ENCODE measurements around the gene SRRM5. TPM values are rescaled to one million over a fixed set of nuclear protein-coding genes. Genes with fewer than 3 reads are reported as not detected.

SRRM5 gene
- total RNA-seq, 1 experiment from 2014 or later, result 0.70 TPM

- H3K4me1 ChIP-seq (ENCODE audit: insufficient read depth, low read length), result no peaks in the 10 kb centered on the region; the same call in none of the 2 replicates
- WGBS (ENCODE audit: extremely low coverage, insufficient read length, low lambda C conversion rate), result no CpG with 5 or more reads among the region's 35 CpGs
- no peak overlapping the region for H3K27ac ChIP-seq (ENCODE audit: insufficient read length, low read depth, low read length)
- H3K4me2 ChIP-seq (ENCODE audit: insufficient read depth, insufficient read length, low read length), result no peak overlapping the region
- TF ChIP-seq, protein P1, sequence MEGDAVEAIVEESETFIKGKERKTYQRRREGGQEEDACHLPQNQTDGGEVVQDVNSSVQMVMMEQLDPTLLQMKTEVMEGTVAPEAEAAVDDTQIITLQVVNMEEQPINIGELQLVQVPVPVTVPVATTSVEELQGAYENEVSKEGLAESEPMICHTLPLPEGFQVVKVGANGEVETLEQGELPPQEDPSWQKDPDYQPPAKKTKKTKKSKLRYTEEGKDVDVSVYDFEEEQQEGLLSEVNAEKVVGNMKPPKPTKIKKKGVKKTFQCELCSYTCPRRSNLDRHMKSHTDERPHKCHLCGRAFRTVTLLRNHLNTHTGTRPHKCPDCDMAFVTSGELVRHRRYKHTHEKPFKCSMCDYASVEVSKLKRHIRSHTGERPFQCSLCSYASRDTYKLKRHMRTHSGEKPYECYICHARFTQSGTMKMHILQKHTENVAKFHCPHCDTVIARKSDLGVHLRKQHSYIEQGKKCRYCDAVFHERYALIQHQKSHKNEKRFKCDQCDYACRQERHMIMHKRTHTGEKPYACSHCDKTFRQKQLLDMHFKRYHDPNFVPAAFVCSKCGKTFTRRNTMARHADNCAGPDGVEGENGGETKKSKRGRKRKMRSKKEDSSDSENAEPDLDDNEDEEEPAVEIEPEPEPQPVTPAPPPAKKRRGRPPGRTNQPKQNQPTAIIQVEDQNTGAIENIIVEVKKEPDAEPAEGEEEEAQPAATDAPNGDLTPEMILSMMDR (conservative IDR thresholded peaks at IDR 0.05), result no peak
- no peak overlapping the region for H2BK15ac ChIP-seq (ENCODE audit: low read depth, low read length)
- H2AFZ ChIP-seq (ENCODE audit: low read length), result no peak overlapping the region
- no peak overlapping the region for H3K56ac ChIP-seq (ENCODE audit: insufficient read length, low read depth, low read length)
- H3K27ac Mint-ChIP-seq, result peak overlapping the region; percentile 49 to 82 (median 69); a peak in 5 of 7 replicates
- H2BK5ac ChIP-seq (ENCODE audit: insufficient read length, low read length), result no peak overlapping the region
- H3K9me3 ChIP-seq (ENCODE audit: control insufficient read depth, low read depth, low read length), result no peaks in the 10 kb centered on the region
- no peak overlapping the region for H2BK20ac ChIP-seq (ENCODE audit: low read depth, low read length, poor library complexity, severe bottlenecking)
- H3K27me3 Mint-ChIP-seq (ENCODE audit: low read depth), result peaks cover 20% of the 10 kb centered on the region
- H3T11ph ChIP-seq (ENCODE audit: low read length), result no peak overlapping the region
- H3K23me2 ChIP-seq (ENCODE audit: insufficient read length, low read depth, low read length, poor library complexity, severe bottlenecking), result peaks cover 10% of the 10 kb centered on the region
- no peak overlapping the region for H3K14ac ChIP-seq (ENCODE audit: insufficient read depth, low read length)
- no peaks in the 10 kb centered on the region for H3K27me3 ChIP-seq (ENCODE audit: insufficient read depth, low read length)
- no peak overlapping the region for H3K18ac ChIP-seq (ENCODE audit: insufficient read length, low read depth, low read length)
- H3K23ac ChIP-seq (ENCODE audit: insufficient read length, low read depth, low read length), result no peak overlapping the region
- no peaks in the 10 kb centered on the region; a peak in 1 of 5 replicates for H3K9me3 Mint-ChIP-seq
- H4K20me1 ChIP-seq (ENCODE audit: control insufficient read depth, insufficient read depth, insufficient read length), result no peaks in the 10 kb centered on the region
- no peak overlapping the region for H4K5ac ChIP-seq (ENCODE audit: insufficient read length, low read depth, low read length)
- no peak overlapping the region for H4K8ac ChIP-seq (replicated peaks; ENCODE audit: insufficient read length, low read depth, low read length)
- H3K9ac ChIP-seq (ENCODE audit: extremely low read depth, insufficient read length, low read length), result no peak overlapping the region
- H2BK120ac ChIP-seq (ENCODE audit: low read depth, low read length, poor library complexity, severe bottlenecking), result no peak overlapping the region
- peaks cover 23 to 37% of the 10 kb centered on the region in 2 experiments for H3K4me1 Mint-ChIP-seq
- no peak overlapping the region for H2AK5ac ChIP-seq (ENCODE audit: insufficient read length, low read length)
- H3K79me2 ChIP-seq (ENCODE audit: insufficient read depth, low read length), result no peaks in the 10 kb centered on the region
- H3K4me3 Mint-ChIP-seq, result peak overlapping the region in 1 of 2 experiments; percentile 16; a peak in 1 of 5 replicates
- peak; percentile 93 for DNase-seq
- no peak overlapping the region for H4K91ac ChIP-seq (ENCODE audit: insufficient read length, low read depth, low read length)
- H2BK12ac ChIP-seq (ENCODE audit: insufficient read length, low read depth, low read length), result no peak overlapping the region
- H3K79me1 ChIP-seq (ENCODE audit: insufficient read depth, low read depth, low read length, poor library complexity, severe bottlenecking), result no peaks in the 10 kb centered on the region
- peaks cover 11 to 31% (median 13%) of the 10 kb centered on the region in 3 experiments; a peak in 6 of 7 replicates for H3K36me3 Mint-ChIP-seq (ENCODE audit: insufficient read depth in 1 of 3, low read depth in 3 of 3)
- no peak overlapping the region for H3K4ac ChIP-seq (ENCODE audit: low read depth, low read length)
Observed at GRCh38 chr19:43623889-43624670, 12.2 kb downstream of the SRRM5 start.
